Mucosa of rectum (tissue), 2 donors: ENCODE results near the gene TP53I3.
"Not testable (repeated sequence)": the region's sequence is repeated elsewhere in the genome, so short reads cannot be mapped to it uniquely, and the experiment has no call there.

Source experiments
- H3K27ac ChIP-seq, 2 donors: one replicate each; pipeline ENCODE4 v1.7.0; 2013; ENCODE audit warnings: inconsistent platforms in 2 of 2, low read depth in 2 of 2, low read length in 2 of 2
- H3K27me3 ChIP-seq, 2 donors: one replicate each; pipeline ENCODE4 v1.7.0; 2013; ENCODE audit warnings: low read length in 2 of 2; ENCODE audit not compliant: control insufficient read depth in 2 of 2, insufficient read depth in 2 of 2
- H3K36me3 ChIP-seq, 2 donors: one replicate each; pipeline ENCODE4 v1.7.0; 2013; ENCODE audit warnings: low read length in 2 of 2; ENCODE audit not compliant: control insufficient read depth in 2 of 2, insufficient read depth in 2 of 2
- H3K4me1 ChIP-seq, 2 donors: one replicate each; pipeline ENCODE4 v1.7.0; 2013; ENCODE audit warnings: low read length in 2 of 2, mild to moderate bottlenecking in 1 of 2; ENCODE audit not compliant: control insufficient read depth in 2 of 2, insufficient read depth in 2 of 2
- H3K4me3 ChIP-seq, 2 donors: one replicate each; pipeline ENCODE4 v1.7.0; 2013; ENCODE audit warnings: low read length in 2 of 2
- H3K9ac ChIP-seq, 2 donors: one replicate each; pipeline ENCODE4 v1.7.0; 2013; ENCODE audit warnings: low read length in 2 of 2, low read depth in 1 of 2, mild to moderate bottlenecking in 1 of 2
- H3K9me3 ChIP-seq, 2 donors: one replicate each; pipeline ENCODE4 v1.7.0; 2013; ENCODE audit warnings: low read length in 2 of 2; ENCODE audit not compliant: control insufficient read depth in 2 of 2
- donor health status: healthy.
- donor health status: Normal muscosa, but diverticular disease.

Gene TP53I3

DNA sequence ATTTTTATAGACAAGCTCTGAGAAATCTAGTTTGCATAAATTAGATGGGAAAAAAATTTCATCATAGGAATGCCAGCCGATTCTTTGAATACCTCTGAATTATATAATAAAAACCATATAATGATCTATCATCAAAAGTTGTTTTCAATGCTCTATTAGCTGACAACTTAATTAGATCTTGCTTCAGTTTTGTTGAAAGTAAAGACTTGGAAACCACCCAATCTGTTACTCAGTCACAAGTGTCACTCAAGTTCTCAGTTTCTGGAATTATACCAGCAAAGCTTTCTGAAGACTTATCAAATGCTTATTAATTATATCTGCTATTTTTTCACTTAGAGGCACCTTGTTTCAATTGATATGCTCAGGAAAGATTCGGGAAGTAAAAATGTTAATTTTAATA, 17.4 kb upstream of the TP53I3 start:
- Histone ChIP-seq H3K4me1 (no peaks in the 10 kb centered on the region), H3K27me3 (no peaks in the 10 kb centered on the region), H3K27ac (no peak overlapping the region), H3K9me3 (no peaks in the 10 kb centered on the region), H3K9ac (no peak overlapping the region), H3K4me3 (no peak overlapping the region), H3K36me3 (peaks cover 0 to 3% of the 10 kb centered on the region in 2 donors)

DNA sequence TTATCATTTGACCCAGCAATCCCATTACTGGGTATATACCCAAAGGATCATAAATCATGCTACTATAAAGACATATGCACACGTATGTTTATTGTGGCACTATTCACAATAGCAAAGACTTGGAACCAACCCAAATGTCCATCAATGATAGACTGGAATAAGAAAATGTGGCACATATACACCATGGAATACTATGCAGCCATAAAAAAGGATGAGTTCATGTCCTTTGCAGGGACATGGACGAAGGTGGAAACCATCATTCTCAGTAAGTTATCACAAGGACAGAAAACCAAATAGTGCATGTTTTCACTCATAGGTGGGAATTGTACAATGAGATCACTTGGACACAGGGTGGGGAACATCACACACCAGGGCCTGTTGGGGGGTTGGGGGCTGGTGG, 16.1 kb upstream of the TP53I3 start:
- not testable (repeated sequence) for H3K27me3 ChIP-seq, H3K4me1 ChIP-seq, H3K4me3 ChIP-seq, H3K36me3 ChIP-seq, H3K9ac ChIP-seq, H3K9me3 ChIP-seq, H3K27ac ChIP-seq

DNA sequence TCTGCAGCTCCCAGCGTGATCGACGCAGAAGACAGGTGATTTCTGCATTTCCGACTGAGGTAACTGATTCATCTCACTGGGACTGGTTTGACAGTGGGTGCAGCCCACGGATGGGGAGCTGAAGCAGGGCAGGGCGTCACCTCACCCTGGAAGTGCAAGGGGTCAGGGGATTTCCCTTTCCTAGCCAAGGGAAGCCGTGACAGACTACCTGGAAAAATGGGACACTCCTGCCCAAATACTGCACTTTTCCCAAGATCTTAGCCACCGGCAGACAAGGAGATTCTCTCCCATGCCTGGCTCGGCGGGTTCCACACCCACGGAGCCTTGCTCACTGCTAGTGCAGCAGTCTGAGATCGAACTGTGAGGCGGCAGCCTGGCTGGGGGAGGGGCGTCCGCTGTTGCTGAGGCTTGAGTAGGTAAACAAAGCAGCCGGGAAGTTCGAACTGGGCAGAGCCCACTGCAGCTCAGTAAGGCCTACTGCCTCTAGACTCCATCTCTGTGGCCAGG, 10.6 kb upstream of the TP53I3 start:
- H3K4me1 ChIP-seq, H3K9ac ChIP-seq, H3K36me3 ChIP-seq, H3K27ac ChIP-seq, H3K4me3 ChIP-seq, H3K27me3 ChIP-seq, H3K9me3 ChIP-seq: not testable (repeated sequence)

DNA sequence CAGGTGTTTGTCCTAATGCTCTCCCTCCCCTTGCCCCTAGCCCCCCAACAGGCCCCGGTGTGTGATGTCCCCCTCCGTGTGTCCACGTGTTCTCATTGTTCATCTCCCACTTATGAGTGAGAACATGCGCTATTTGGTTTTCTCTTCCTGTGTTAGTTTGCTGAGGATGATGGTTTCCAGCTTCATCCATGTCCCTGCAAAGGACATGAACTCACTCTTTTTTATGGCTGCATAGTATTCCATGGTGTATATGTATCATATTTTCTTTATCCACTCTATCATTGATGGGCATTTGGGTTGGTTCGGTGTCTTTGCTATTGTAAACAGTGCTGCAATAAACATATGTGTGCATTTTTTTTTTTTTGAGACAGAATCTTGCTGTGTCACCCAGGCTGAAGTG, 8.6 kb upstream of the TP53I3 start:
- not testable (repeated sequence) for H3K36me3 ChIP-seq, H3K27me3 ChIP-seq, H3K9me3 ChIP-seq, H3K4me1 ChIP-seq, H3K4me3 ChIP-seq, H3K27ac ChIP-seq, H3K9ac ChIP-seq

DNA sequence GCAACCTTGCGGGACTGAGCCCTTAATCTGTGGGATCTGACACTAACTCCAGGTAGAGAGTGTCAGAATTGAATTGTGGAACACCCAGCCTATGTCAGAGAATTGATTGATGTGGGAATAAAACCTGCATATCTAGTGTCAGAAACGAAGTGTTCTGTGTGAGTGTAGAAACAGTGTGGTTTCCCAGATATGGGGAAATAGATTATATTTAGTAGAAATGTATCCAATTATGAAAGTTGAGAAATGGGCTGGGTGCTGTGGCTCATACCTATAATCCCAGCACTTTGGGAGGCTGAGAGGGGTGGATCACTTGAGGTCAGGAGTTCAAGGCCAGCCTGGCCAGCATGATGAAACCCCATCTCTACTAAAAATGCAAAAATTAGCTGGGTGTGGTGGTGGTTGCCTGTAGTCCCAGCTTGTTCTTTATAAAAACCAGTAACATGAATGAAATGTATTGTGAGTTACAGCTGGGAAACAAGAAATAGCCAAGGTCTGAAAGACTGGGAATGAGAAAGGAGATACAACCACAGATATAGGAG, 4.3 kb upstream of the TP53I3 start:
- no peak overlapping the region for H3K27ac ChIP-seq
- H3K4me3 ChIP-seq: no peak overlapping the region
- no peaks in the 10 kb centered on the region for H3K36me3 ChIP-seq
- no peak overlapping the region for H3K9ac ChIP-seq
- H3K27me3 ChIP-seq: no peaks in the 10 kb centered on the region
- H3K9me3 ChIP-seq: no peaks in the 10 kb centered on the region
- peaks cover 6% of the 10 kb centered on the region in 2 donors for H3K4me1 ChIP-seq

DNA sequence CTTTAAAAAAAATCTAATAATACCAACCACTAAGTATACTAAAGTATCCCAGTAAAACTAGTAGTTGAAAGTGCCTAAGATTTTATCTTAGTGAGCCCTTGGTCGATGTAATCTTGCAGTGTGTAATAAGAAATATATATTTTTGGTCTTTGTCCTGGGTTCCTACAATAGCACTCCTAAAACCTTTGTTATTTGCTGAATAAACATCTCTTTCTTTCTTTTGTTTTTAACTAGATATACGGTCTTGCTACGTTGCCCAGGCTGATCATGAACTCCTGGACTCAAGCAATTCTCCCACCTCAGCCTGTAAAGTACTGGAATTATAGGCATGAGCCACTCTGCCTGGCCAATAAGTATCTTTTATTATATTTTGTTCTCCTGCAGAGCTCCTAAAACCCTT, 2.4 kb upstream of the TP53I3 start:
- Histone ChIP-seq H3K9ac (no peak overlapping the region), H3K36me3 (peaks cover 9 to 10% of the 10 kb centered on the region in 2 donors), H3K4me3 (no peak overlapping the region), H3K9me3 (no peaks in the 10 kb centered on the region), H3K27ac (no peak overlapping the region), H3K27me3 (no peaks in the 10 kb centered on the region), H3K4me1 (peaks cover 15 to 17% of the 10 kb centered on the region in 2 donors)

DNA sequence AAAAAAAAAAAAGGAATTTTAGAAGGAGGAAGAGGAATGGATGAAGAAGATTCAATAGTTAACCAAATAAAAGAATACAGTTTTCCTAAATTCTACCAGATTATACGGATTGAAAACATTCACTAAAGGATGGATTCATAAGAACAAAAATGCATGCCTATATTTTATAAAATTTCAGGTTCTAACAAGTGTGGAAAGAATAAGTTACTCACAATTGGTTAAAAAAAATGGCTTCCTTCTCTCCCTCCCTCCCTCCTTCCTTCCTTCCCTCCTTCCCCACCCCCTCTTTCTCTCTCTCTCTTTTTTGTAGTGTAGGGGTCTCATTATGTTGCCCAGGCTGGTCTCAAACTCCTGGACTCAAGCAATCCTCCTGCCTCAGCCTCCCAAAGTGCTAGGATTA, 1.6 kb upstream of the TP53I3 start:
- no peaks in the 10 kb centered on the region for H3K9me3 ChIP-seq
- H3K36me3 ChIP-seq: peaks cover 10 to 14% of the 10 kb centered on the region in 2 donors
- no peak overlapping the region for H3K9ac ChIP-seq
- H3K4me1 ChIP-seq: peaks cover 15 to 17% of the 10 kb centered on the region in 2 donors
- H3K27me3 ChIP-seq: no peaks in the 10 kb centered on the region
- no peak overlapping the region for H3K27ac ChIP-seq
- H3K4me3 ChIP-seq: no peak overlapping the region

DNA sequence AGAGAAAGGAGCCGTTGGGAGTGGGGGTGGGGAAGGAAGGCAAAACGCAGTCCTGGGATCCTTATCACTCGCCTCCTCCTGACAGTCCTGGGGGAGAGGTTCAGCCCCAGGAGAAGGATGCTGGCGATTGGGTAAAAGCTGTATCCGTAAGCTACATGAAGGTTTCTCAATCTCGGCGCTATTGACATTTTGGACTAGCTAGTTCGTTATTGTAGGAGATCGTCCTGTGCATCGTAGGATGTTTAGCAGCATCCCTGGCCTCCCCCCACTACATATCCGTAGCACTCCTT, 511 bp upstream of the TP53I3 start:
- no peaks in the 10 kb centered on the region for H3K27me3 ChIP-seq
- H3K4me3 ChIP-seq: peak overlapping the region; percentile 87 to 92
- peaks cover 15 to 17% of the 10 kb centered on the region in 2 donors for H3K4me1 ChIP-seq
- peaks cover 18 to 22% of the 10 kb centered on the region in 2 donors for H3K36me3 ChIP-seq
- H3K9me3 ChIP-seq: no peaks in the 10 kb centered on the region
- peak overlapping the region; percentile 91 to 95 for H3K27ac ChIP-seq
- peak overlapping the region; percentile 84 to 88 for H3K9ac ChIP-seq

DNA sequence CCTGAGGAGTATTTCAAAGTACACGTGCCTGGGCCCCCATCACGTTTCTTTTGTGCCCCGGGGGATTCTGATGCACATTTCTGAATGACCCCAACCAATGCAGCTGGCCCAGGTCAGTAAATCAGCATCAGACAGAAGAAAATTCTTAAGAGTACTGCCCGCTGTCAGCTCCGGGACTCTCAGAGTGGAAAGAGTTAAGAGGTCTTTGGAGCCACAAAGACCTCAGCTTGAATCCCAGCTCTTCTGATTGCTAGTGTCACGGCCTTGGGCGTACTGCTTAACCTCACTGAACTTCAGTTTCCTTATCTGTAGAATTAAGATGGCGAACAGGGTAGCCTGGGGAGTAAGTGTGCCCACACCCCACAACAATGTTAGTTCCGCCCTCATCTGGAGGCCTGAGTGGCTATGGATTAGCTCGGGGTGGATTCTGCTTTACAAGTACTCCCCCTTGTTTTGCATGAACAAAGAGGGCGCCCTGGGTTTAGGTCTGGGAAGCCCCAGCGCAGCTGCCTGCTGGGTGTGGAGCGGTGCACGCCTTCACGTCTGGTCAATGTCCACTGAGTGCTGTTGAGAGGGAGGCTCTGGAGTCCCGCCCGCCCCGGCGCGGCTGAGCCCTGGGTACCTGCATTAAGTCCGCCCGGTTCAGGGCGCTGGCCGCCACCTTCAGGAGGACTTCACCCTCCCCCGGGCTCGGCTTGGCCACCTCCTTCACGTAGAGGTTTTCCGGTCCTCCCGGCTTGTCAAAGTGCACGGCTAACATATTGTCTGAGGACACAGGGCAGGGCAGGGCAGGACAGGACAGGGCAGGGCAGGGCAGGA, 858 bp downstream of the TP53I3 start:
- Histone ChIP-seq H3K9ac (peak overlapping the region; percentile 84 to 88), H3K4me1 (peaks cover 15 to 17% of the 10 kb centered on the region in 2 donors), H3K36me3 (peaks cover 24 to 31% of the 10 kb centered on the region in 2 donors), H3K4me3 (peak overlapping the region; percentile 87 to 92), H3K9me3 (no peaks in the 10 kb centered on the region), H3K27me3 (no peaks in the 10 kb centered on the region), H3K27ac (peak overlapping the region; percentile 91 to 95)

DNA sequence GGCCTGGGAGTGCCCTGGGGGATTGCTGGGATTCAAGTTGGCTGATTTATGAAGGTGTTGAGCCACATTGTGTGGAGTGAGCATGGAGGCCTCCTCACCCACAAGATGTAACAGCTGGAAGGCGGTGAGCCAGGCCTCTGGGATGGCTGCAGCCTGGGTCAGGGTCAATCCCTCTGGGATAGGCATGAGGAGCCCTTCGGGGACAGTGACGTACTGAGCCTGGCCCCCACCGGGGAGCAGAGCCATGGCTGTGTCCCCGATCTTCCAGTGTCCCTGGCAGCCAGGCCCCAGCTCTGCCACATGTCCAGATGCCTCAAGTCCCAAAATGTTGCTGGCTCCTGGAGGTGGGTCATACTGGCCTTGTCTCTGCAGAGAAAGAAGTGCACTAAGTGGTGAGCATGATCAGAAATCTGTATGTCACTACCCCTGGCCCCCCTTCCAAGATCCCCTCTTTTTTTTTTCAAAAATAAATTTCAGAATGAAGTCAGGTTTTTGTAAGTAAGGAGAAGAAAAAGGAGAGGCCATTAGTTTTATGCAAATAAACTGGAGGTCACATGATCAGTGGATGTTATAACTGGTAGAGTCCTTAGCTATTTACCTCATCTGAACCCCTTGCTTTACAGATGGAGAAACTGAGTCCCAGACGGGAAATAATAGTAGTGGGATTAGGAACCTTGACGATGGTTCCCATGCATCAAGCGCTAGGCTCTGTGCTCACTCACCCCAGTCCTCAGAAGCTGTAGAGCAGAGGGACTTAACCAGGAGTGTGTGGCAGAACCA, 1.7 kb downstream of the TP53I3 start:
- Histone ChIP-seq H3K4me1 (peaks cover 15 to 20% of the 10 kb centered on the region in 2 donors), H3K4me3 (peak overlapping the region; percentile 87 to 92), H3K9ac (peak overlapping the region; percentile 84 to 88), H3K36me3 (peaks cover 24 to 32% of the 10 kb centered on the region in 2 donors), H3K27me3 (no peaks in the 10 kb centered on the region), H3K27ac (peak overlapping the region; percentile 91 to 95), H3K9me3 (no peaks in the 10 kb centered on the region)
